Smooth muscle cell of the brain vasculature (primary cell): ENCODE data around the gene MRPL49.
"Not testable (repeated sequence)": the region's sequence is repeated elsewhere in the genome, so short reads cannot be mapped to it uniquely, and the experiment has no call there.

ENCODE experiments used
- DNase-seq: peaks from one replicate; pipeline ENCODE4 v3.0.0-alpha.2; 2012; ENCODE audit warnings: low read depth, low spot score

The MRPL49 gene

GRCh38 chr11:65117206-65118096 lies 4.7 kb upstream of the MRPL49 start, which contains the start of gene ZNHIT2:
ZNHIT2 (minus strand) TSS chr11:65117701; CDS start chr11:65117653, 48 bp downstream.
- peak; percentile 98 for DNase-seq

GRCh38 chr11:65118097-65118837 lies 3.9 kb upstream of the MRPL49 start:
- no peak for DNase-seq

- not testable (repeated sequence) for DNase-seq
Observed at GRCh38 chr11:65118891-65119669, 3.0 kb upstream of the MRPL49 start.

GRCh38 chr11:65119670-65119995 lies 2.5 kb upstream of the MRPL49 start:
- no peak for DNase-seq

- no peak for DNase-seq
Observed at GRCh38 chr11:65120831-65121230, 1.3 kb upstream of the MRPL49 start.

GRCh38 chr11:65121447-65121864 lies 665 bp upstream of the MRPL49 start:
- DNase-seq: no peak

GRCh38 chr11:65124480-65125196 lies 2.5 kb downstream of the MRPL49 start:
- DNase-seq: no peak

- DNase-seq: no peak
Observed at GRCh38 chr11:65125197-65126056, 3.3 kb downstream of the MRPL49 start.

GRCh38 chr11:65126624-65127274 lies 4.6 kb downstream of the MRPL49 start:
- DNase-seq: no peak

- DNase-seq: no peak
Observed at GRCh38 chr11:65127473-65128181, 5.5 kb downstream of the MRPL49 start.

- DNase-seq: no peak
Observed at GRCh38 chr11:65128182-65129145, 6.3 kb downstream of the MRPL49 start.

- no peak for DNase-seq
Observed at GRCh38 chr11:65129649-65130441, 7.7 kb downstream of the MRPL49 start.

- DNase-seq: no peak
Observed at GRCh38 chr11:65130631-65131416, 8.7 kb downstream of the MRPL49 start.

- no peak for DNase-seq
Observed at GRCh38 chr11:65131417-65131776, 9.3 kb downstream of the MRPL49 start.

GRCh38 chr11:65131895-65132237 lies 9.7 kb downstream of the MRPL49 start:
- no peak for DNase-seq

GRCh38 chr11:65132238-65132987 lies 10.3 kb downstream of the MRPL49 start:
- no peak for DNase-seq
